IPS-NIHi11 (cell line): Measurements from ENCODE around the gene GALNT10.

Experiments used
- DNase-seq: peaks from one replicate; pipeline ENCODE4 v3.0.0; 2012; ENCODE audit warnings: mixed read lengths, low spot score

The GALNT10 gene

GRCh38 chr5:154236536-154237375 lies 46.2 kb downstream of the GALNT10 start:
- DNase-seq = no peak

- no peak for DNase-seq
These were observed 46.8 kb downstream of the GALNT10 start for GRCh38 chr5:154237376-154237743.

- DNase-seq = no peak
These were observed 47.4 kb downstream of the GALNT10 start for GRCh38 chr5:154237946-154238345.

- no peak for DNase-seq
These were observed 48.4 kb downstream of the GALNT10 start for GRCh38 chr5:154238776-154239481.

GRCh38 chr5:154240595-154240994 lies 50.1 kb downstream of the GALNT10 start:
- DNase-seq = no peak

- no peak for DNase-seq
These were observed 50.5 kb downstream of the GALNT10 start for GRCh38 chr5:154241021-154241420.

GRCh38 chr5:154242442-154242841 lies 51.9 kb downstream of the GALNT10 start:
- no peak for DNase-seq

- DNase-seq = no peak
These were observed 52.4 kb downstream of the GALNT10 start for GRCh38 chr5:154242964-154243376.

GRCh38 chr5:154243736-154244135 lies 53.2 kb downstream of the GALNT10 start:
- no peak for DNase-seq

- no peak for DNase-seq
These were observed 53.9 kb downstream of the GALNT10 start for GRCh38 chr5:154244476-154244875.

- DNase-seq = no peak
These were observed 58.2 kb downstream of the GALNT10 start for GRCh38 chr5:154248691-154249090.

GRCh38 chr5:154249826-154250225 lies 59.3 kb downstream of the GALNT10 start:
- no peak for DNase-seq

- DNase-seq = no peak
These were observed 61.0 kb downstream of the GALNT10 start for GRCh38 chr5:154251529-154251928.

GRCh38 chr5:154253807-154254206 lies 63.3 kb downstream of the GALNT10 start:
- no peak for DNase-seq

GRCh38 chr5:154254896-154255295 lies 64.4 kb downstream of the GALNT10 start:
- no peak for DNase-seq

- no peak for DNase-seq
These were observed 66.5 kb downstream of the GALNT10 start for GRCh38 chr5:154257046-154257445.

- DNase-seq = no peak
These were observed 68.1 kb downstream of the GALNT10 start for GRCh38 chr5:154258531-154259217.

- DNase-seq = no peak
These were observed 69.8 kb downstream of the GALNT10 start for GRCh38 chr5:154260224-154260927.

- no peak for DNase-seq
These were observed 71.8 kb downstream of the GALNT10 start for GRCh38 chr5:154262342-154262741.

- DNase-seq = no peak
These were observed 74.1 kb downstream of the GALNT10 start for GRCh38 chr5:154264549-154265196.

GRCh38 chr5:154265197-154265773 lies 74.8 kb downstream of the GALNT10 start:
- no peak for DNase-seq
